ENCODE data around the gene PROC.

DNA sequence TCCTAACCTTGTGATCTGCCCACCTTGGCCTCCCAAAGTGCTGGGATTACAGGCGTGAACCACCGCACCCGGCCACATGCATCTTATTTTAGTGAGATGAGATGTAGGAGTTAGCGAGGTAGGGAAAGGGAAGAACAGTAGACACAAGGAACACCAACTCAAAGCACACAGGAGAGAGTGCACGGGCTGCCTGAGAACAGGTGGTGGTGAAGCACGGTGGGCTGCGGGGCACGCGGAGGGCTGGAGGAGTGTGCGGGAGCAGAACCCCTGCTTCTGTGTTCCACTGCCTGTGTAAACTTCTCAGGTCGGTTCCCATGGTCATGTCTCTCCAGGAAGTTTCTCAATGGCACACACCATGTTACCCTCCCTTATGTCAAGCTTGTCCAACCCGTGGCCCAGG lies 38.7 kb downstream of the PROC start:
- no peak for TF ChIP-seq POLR2AphosphoS5 (IDR thresholded peaks at IDR 0.05)
- TF ChIP-seq, protein P1, sequence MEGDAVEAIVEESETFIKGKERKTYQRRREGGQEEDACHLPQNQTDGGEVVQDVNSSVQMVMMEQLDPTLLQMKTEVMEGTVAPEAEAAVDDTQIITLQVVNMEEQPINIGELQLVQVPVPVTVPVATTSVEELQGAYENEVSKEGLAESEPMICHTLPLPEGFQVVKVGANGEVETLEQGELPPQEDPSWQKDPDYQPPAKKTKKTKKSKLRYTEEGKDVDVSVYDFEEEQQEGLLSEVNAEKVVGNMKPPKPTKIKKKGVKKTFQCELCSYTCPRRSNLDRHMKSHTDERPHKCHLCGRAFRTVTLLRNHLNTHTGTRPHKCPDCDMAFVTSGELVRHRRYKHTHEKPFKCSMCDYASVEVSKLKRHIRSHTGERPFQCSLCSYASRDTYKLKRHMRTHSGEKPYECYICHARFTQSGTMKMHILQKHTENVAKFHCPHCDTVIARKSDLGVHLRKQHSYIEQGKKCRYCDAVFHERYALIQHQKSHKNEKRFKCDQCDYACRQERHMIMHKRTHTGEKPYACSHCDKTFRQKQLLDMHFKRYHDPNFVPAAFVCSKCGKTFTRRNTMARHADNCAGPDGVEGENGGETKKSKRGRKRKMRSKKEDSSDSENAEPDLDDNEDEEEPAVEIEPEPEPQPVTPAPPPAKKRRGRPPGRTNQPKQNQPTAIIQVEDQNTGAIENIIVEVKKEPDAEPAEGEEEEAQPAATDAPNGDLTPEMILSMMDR (IDR thresholded peaks at IDR 0.05): no peak
- TF ChIP-seq POLR2A (IDR thresholded peaks at IDR 0.05): no peak
